Dedifferentiated amniotic fluid mesenchymal stem cell (primary cell): Measurements from ENCODE around the gene PCDHB10.

ENCODE experiments used
- DNase-seq: peaks from one replicate; pipeline ENCODE4 v3.0.0-alpha.2; 2016; ENCODE audit errors: extremely low spot score

Gene PCDHB10

GRCh38 chr5:141236516-141237313 lies 44.6 kb downstream of the PCDHB10 start:
- no peak for DNase-seq

- DNase-seq, result no peak
Observed at GRCh38 chr5:141241496-141241895, 49.3 kb downstream of the PCDHB10 start.
